ENCODE measurements around the gene MYL3. TPM values are rescaled to one million over a fixed set of nuclear protein-coding genes. Genes with fewer than 3 reads are reported as not detected.

The MYL3 gene
- total RNA-seq, 8 experiments from 2014 or later: 0.38 to 2.4 TPM; not detected in 6

DNA sequence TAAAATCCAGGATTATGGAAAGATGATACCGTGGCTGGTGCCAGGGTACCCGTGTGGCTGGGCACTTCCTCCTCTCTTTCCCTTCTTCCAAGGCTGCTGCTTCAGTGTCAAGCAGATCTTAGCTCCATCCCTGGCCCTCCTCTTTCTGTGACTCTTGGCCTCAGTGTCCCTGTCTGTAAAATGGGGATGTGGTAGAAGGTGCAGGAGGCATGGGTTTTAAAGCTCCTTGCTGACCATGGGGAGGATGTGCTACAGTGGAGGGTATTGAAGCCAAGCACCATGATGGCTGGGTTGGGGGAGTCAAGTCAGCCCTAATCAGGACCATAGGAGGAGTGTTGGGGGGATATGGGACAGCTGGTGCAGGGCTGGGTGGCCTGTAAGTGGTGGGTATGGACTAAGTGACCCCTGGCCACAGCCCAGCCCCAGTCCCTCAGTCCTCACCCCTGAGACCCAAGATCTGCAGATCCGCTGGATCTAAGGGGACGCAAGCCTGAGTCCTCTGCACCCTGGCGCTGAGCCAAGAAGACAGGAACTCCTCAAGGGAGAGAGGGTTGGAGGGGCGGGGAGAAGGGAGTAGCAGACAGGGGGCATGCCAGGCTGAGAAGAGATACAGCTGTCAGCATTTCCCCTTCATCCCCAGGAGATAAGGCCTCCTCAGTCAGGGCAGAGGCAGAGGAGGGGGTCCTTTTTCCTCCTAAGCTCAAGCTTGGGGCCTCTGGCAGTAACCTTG is 26.3 kb upstream of the MYL3 start:
- in situ Hi-C loops (cut with MboI; ENCODE audit: low pct_unique_long_range_greater_than_20kb in 2 of 9, low sequenced_read_pairs in 9 of 9, unreplicated experiment in 9 of 9): loop anchor here in 7 of 9 experiments (10.0 to 25.0 kb wide), 3 partner anchors 175 to 195 kb away; partner anchors contain the start of genes PRSS50 (in 6 of the 7), TMIE (in 5 of the 7) and ALS2CL (in 1 of the 7)
- Histone ChIP-seq H3K27ac (no peak overlapping the region), H3K4me1 (replicated peaks in 1 of 2) (peaks cover 16 to 22% of the 10 kb centered on the region in 2 donors), H3K4me3 (no peak overlapping the region)
- 0 to 90% (median 80%) methylated on average over 1 to 2 of the region's 6 CpGs; no CpG with 5 or more reads in 5 of the 10 experiments for WGBS, 10 experiments
- ATAC-seq (replicated peaks in 6 of 8): no peak

DNA sequence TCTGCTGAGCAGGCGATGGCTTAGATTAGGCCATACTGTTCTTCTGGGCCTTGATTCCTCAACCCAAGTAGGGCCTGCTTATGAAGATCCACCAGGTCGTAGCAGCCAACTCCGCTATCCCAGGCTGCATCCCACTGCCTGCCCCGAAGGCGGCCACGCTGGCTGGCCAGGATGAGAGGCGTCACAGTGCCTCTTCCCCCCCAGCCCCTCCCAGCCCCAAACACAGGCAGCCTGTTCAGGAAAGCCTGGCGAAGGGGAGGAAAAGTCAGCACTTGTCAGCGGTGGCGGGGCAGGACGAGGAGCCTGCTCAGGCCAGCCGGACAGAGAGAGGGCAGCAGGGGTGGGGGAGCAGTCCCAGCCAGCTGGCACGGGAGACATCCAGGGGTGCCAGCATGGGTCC is 25.5 kb upstream of the MYL3 start:
- in situ Hi-C loops (cut with MboI; ENCODE audit: low pct_unique_long_range_greater_than_20kb in 2 of 9, low sequenced_read_pairs in 9 of 9, unreplicated experiment in 9 of 9): loop anchor here in 6 of 9 experiments (10.0 to 25.0 kb wide), 2 partner anchors 174 to 176 kb away; partner anchors contain the start of genes PRSS50 (in 6 of the 6) and TMIE (in 5 of the 6)
- 52 to 88% (median 75%) methylated on average over 1 to 6 of the region's 13 CpGs; no CpG with 5 or more reads in 5 of the 10 experiments for WGBS, 10 experiments
- no peak for ATAC-seq (replicated peaks in 6 of 8)

DNA sequence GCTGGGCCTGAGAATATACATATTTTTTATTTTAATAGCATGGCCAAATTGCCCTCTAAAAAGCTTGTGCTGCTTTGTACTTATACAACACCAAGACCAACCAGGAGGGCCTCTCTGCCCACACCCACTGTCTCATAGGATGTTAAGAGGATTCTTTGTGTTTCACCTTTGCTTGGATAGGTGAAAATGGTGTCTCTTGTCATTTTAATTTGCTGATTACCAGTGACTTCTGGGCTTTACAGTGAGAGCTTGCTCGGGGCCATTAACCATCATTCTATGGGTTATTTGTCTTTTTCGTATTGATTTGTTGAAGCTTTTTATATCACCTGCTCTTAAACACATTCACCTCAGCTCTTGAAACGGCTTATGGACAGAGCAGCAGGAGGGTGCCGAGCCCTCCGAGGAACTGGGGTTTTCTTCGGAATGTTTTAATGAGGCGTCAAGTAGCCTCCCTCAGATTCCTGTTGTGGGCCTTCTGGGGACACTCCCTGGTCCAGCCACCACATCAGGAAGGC is 24.8 kb upstream of the MYL3 start:
- in situ Hi-C loops (cut with MboI; ENCODE audit: low pct_unique_long_range_greater_than_20kb in 2 of 9, low sequenced_read_pairs in 9 of 9, unreplicated experiment in 9 of 9): loop anchor here in 6 of 9 experiments (10.0 to 25.0 kb wide), 2 partner anchors 173 to 176 kb away; partner anchors contain the start of genes PRSS50 (in 6 of the 6) and TMIE (in 5 of the 6)
- no peak overlapping the region for H3K4me3 ChIP-seq
- H3K4me1 ChIP-seq (replicated peaks in 1 of 2): peaks cover 25 to 32% of the 10 kb centered on the region in 2 donors
- ATAC-seq (replicated peaks in 6 of 8): no peak
- WGBS, 10 experiments: 33 to 92% (median 56%) methylated on average over 1 to 6 of the region's 7 CpGs; no CpG with 5 or more reads in 3 of the 10 experiments
- no peak overlapping the region for H3K27ac ChIP-seq

More for the DNA sequence above, 25.5 kb upstream of the MYL3 start:
- H3K4me1 ChIP-seq (replicated peaks in 1 of 2): peaks cover 23 to 30% of the 10 kb centered on the region in 2 donors
- H3K27ac ChIP-seq: no peak overlapping the region
- no peak overlapping the region for H3K4me3 ChIP-seq

DNA sequence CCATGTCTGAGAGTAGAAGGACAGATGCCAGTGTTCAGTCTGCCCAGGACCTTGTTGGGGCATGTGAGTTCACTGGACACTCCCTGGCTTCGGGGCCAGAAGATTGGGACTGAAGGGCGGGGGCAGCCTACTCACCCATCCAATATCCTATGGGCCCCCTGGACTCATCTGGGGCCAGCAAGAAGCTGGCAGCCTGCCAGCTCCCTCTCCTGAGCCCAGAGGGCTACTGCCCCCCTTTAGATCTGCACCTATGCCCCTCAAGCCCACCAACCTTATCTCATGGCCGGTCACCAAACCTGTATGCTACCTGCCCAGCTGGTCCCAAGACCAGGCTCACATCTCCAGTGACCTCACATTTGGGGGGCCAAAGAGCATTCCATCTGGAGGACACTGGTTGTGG is 22.4 kb upstream of the MYL3 start:
- H3K27ac ChIP-seq: no peak overlapping the region
- ATAC-seq (replicated peaks in 6 of 8): no peak
- H3K4me3 ChIP-seq: no peak overlapping the region
- WGBS, 10 experiments: 80 to 100% methylated on average over 1 to 2 of the region's 3 CpGs; no CpG with 5 or more reads in 8 of the 10 experiments
- in situ Hi-C loops (cut with MboI; ENCODE audit: low pct_unique_long_range_greater_than_20kb in 2 of 9, low sequenced_read_pairs in 9 of 9, unreplicated experiment in 9 of 9): loop anchor here in 6 of 9 experiments (10.0 to 25.0 kb wide), 2 partner anchors 171 to 173 kb away; partner anchors contain the start of genes PRSS50 (in 6 of the 6) and TMIE (in 5 of the 6)
- peaks cover 19% of the 10 kb centered on the region in 2 donors for H3K4me1 ChIP-seq (replicated peaks in 1 of 2)

DNA sequence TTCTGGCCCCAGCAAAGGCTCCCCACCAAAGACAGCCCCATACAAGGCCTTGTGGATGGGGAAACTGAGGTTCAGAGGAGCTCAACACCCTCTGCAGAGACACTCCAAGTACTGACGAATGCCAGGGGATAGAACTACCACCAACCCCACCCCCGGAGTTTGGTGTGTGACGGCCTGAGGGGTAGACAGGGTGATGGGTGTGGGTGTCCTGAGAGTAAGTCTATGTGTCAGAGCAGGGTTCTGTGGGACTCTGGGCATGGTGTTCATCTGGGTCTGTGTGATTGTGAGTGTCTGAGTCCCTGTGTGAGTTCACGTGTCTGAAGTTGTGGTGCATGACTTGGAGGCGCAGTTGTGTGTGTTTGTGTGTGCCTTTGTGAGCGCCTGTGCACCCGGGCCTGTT is 21.7 kb upstream of the MYL3 start:
- in situ Hi-C loops (cut with MboI; ENCODE audit: low pct_unique_long_range_greater_than_20kb in 2 of 9, low sequenced_read_pairs in 9 of 9, unreplicated experiment in 9 of 9): loop anchor here in 6 of 9 experiments (10.0 to 25.0 kb wide), 2 partner anchors 170 to 173 kb away; partner anchors contain the start of genes PRSS50 (in 6 of the 6) and TMIE (in 5 of the 6)
- no peak for ATAC-seq (replicated peaks in 6 of 8)
- WGBS, 10 experiments: 40 to 90% (median 79%) methylated on average over 1 to 7 of the region's 7 CpGs; no CpG with 5 or more reads in 4 of the 10 experiments
- no peak overlapping the region for H3K27ac ChIP-seq
- H3K4me1 ChIP-seq (replicated peaks in 1 of 2): peaks cover 19% of the 10 kb centered on the region in 2 donors
- no peak overlapping the region for H3K4me3 ChIP-seq

DNA sequence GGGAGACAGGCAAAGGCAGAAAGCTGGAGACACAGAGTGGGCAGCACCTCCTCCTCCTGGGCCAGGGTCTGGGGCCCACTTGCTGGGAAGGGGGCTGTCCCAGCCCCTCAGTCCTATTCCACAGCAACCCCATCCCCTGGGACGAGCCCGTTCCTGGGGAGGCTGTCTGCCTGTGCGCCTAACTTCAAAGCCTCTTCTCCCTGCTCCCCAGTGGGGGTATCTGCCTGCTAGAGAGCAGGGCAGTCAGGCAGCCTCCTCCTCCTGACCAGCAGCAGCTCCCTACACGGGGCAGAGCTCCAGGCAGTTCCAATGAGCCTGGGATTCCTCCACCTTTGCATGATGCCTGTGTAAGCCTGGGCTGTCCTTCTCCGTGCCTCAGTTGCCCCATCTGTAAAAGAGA is 21.2 kb upstream of the MYL3 start:
- WGBS, 10 experiments: 0 to 55% (median 32%) methylated on average over 1 to 3 of the region's 5 CpGs; no CpG with 5 or more reads in 6 of the 10 experiments
- H3K27ac ChIP-seq: no peak overlapping the region
- in situ Hi-C loops (cut with MboI; ENCODE audit: low pct_unique_long_range_greater_than_20kb in 2 of 9, low sequenced_read_pairs in 9 of 9, unreplicated experiment in 9 of 9): loop anchor here in 6 of 9 experiments (10.0 to 25.0 kb wide), 2 partner anchors 170 to 172 kb away; partner anchors contain the start of genes PRSS50 (in 6 of the 6) and TMIE (in 5 of the 6)
- ATAC-seq (replicated peaks in 6 of 8): no peak
- peaks cover 19% of the 10 kb centered on the region in 2 donors for H3K4me1 ChIP-seq (replicated peaks in 1 of 2)
- H3K4me3 ChIP-seq: no peak overlapping the region

DNA sequence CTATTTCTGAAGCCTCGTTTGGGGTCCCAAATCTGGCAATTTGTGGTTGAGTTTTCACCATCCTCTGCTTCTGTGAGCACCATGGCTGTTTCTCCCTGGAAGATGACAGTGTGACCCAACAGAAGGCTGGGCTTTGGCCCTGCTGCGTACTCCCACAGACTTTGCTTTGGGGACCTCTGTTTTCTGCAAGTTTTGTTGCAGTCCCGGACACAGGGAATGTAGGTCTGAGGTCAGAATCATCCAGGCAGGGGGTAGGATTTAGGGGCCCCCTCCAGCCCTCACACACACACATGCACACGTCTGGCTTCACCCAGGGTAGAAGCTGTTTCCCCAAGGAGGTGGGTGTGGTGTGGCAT is 20.6 kb upstream of the MYL3 start:
- Histone ChIP-seq H3K4me3 (peak overlapping the region in 4 of 5 donors; percentile 36 to 50 (median 39)), H3K27ac (no peak overlapping the region), H3K4me1 (replicated peaks in 1 of 2) (peaks cover 19% of the 10 kb centered on the region in 2 donors)
- in situ Hi-C loops (cut with MboI; ENCODE audit: low pct_unique_long_range_greater_than_20kb in 2 of 9, low sequenced_read_pairs in 9 of 9, unreplicated experiment in 9 of 9): loop anchor here in 6 of 9 experiments (10.0 to 25.0 kb wide), 2 partner anchors 169 to 172 kb away; partner anchors contain the start of genes PRSS50 (in 6 of the 6) and TMIE (in 5 of the 6)
- ATAC-seq (replicated peaks in 6 of 8): no peak
- WGBS, 10 experiments: 0 to 67% (median 0%) methylated on average over 1 to 2 of the region's 4 CpGs; no CpG with 5 or more reads in 5 of the 10 experiments

DNA sequence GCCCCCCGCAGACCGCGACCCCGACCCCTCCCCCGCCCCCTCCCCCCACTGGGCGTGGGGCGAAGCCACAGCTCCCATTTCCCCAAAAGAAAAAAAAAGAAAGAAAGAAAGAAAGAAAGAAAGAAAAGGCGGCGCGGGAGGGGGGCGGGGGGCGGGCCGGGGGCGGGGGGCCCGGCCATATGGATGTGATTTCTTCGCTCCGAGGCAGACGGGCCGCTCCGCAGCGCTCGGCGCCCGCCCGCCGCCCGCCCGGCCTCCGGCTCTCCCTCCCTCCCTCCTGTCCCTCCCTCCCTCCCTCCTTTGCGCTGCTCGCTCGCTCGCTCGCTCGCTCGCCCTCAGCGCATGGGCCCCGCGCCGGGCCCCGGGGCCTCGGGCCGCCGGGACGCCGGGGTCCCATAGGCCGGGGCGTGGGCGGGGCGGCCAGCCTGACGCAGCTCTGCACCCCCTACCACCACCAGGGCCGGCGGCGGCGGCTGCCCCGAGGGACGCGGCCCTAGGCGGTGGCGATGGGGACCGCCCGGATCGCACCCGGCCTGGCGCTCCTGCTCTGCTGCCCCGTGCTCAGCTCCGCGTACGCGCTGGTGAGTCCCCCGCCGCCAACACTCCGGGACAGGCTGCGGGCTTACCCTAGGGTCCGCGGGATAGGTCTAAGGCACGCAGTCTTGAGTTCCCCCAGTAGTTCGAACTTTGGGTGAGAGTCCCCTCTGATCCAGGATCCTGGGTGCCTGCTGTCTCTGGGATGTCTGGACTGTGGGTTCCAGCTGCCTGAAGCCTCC is 20.0 kb upstream of the MYL3 start:
- in situ Hi-C loops (cut with MboI; ENCODE audit: low pct_unique_long_range_greater_than_20kb in 2 of 9, low sequenced_read_pairs in 9 of 9, unreplicated experiment in 9 of 9): loop anchor here in 6 of 9 experiments (10.0 to 25.0 kb wide), 2 partner anchors 168 to 171 kb away; partner anchors contain the start of genes PRSS50 (in 6 of the 6) and TMIE (in 5 of the 6)
- Histone ChIP-seq H3K4me1 (replicated peaks in 1 of 2) (peaks cover 17 to 18% of the 10 kb centered on the region in 2 donors), H3K27ac (no peak overlapping the region), H3K4me3 (peak overlapping the region; percentile 36 to 50 (median 40))
- 7% methylated on average over 3 of the region's 78 CpGs; no CpG with 5 or more reads in 9 of the 10 experiments for WGBS, 10 experiments
- peak; percentile 29 to 50 (median 46) for ATAC-seq (replicated peaks in 6 of 8)

DNA sequence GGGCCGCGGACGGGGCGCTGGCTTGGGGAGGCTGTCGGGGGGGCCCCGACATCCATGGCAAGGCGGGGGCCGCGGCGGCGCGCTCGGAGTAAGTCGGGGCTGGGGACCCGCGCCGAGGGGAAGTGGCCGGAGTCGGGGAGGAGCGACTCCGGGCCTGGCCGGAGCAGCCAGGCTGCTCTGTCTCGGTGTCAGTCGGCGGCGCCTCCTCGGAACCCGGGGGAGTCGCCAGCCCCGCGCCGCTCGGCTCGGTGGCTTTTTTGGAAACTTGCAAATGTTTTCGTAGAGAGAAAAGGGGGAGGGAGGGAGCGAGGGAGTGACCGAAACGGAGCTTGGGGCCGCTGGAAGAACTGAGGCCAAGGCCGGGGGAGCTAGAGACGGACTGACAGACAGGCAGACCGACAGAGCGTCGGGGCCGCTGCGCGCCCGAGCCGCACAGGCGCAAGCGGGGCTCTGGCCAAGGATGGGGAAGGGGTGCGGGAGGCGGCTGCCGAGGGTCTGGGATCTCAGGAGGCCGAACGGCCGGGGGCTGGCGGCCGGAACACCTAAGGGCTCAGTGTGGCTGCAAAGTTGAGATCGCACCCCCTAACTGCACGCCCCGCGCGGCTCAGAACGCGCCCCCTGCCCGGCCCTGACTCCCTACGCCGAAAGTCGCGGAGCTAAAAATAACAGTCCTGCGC is 19.3 kb upstream of the MYL3 start:
- WGBS, 10 experiments: 0% methylated on average over 1 of the region's 72 CpGs; no CpG with 5 or more reads in 9 of the 10 experiments
- peak; percentile 39 to 67 (median 58) for ATAC-seq (replicated peaks in 6 of 8)
- Histone ChIP-seq H3K4me3 (peak overlapping the region; percentile 36 to 50 (median 40)), H3K4me1 (replicated peaks in 1 of 2) (peaks cover 12 to 14% of the 10 kb centered on the region in 2 donors), H3K27ac (no peak overlapping the region)
- in situ Hi-C loops (cut with MboI; ENCODE audit: low pct_unique_long_range_greater_than_20kb in 2 of 9, low sequenced_read_pairs in 9 of 9, unreplicated experiment in 9 of 9): loop anchor here in 6 of 9 experiments (10.0 to 25.0 kb wide), 2 partner anchors 168 to 170 kb away; partner anchors contain the start of genes PRSS50 (in 6 of the 6) and TMIE (in 5 of the 6)

DNA sequence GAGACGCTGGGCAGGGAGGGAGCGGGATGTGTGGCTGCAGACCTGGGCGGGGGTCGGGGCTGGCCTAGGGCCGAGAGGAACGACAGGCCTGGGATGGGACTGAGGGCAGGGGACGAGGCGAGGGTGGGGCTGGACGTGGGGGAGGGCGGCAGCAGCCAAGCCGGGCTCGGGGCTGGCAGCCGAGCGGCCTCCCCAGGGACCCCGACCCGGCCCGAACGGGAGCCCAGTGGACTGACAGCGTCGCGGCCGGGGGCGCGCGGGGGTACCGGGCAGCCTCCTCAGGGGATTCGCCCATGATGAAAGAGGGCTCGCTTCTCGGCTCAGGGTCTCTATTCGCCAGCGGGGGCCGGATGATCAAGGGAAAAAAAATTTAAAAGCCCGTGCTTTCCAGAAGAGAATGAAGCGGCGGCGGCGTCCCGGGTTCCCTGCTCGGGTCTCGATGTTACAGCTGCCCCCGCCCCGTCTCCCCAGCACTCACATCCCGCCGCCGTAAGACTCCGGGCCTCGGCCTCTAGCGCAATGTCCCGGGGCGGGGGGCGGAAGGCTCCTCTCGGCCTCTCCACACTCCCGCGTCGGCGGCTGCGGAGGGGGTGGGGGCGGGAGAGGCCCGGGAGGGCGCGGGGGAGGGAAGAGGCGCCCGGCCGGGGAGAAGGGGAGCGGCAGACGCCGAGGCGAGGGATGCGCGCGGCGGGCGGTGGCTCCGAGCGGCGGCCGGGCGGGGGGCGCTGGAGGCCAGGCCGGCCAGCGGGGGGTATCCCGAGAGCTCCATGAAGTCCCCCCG is 18.5 kb upstream of the MYL3 start:
- Histone ChIP-seq H3K4me1 (replicated peaks in 1 of 2) (peaks cover 12 to 14% of the 10 kb centered on the region in 2 donors), H3K27ac (peak overlapping the region in 1 of 2 donors; percentile 0), H3K4me3 (peak overlapping the region; percentile 36 to 50 (median 40))
- ATAC-seq (replicated peaks in 6 of 8): peak; percentile 8 to 75 (median 68)
- no CpG with 5 or more reads among the region's 83 CpGs for WGBS, 10 experiments
- in situ Hi-C loops (cut with MboI; ENCODE audit: low pct_unique_long_range_greater_than_20kb in 2 of 9, low sequenced_read_pairs in 9 of 9, unreplicated experiment in 9 of 9): loop anchor here in 6 of 9 experiments (10.0 to 25.0 kb wide), 2 partner anchors 167 to 169 kb away; partner anchors contain the start of genes PRSS50 (in 6 of the 6) and TMIE (in 5 of the 6)
